Panc1 (cell line): Measurements from ENCODE around the gene DCLK2. TPM values are rescaled to one million over a fixed set of nuclear protein-coding genes. Genes with fewer than 3 reads are reported as not detected.

Source experiments
- ATAC-seq: fragments of 200-7000 bp; cut with Tn5 transposase; 2 replicates; pipeline ENCODE4 v1.9.1; 2020; ENCODE audit warnings: mild to moderate bottlenecking, moderate library complexity
- BruUV-seq: library from RNA; stranded (reverse); fragments of 400-500 nt; replicated peaks from 2 replicates; lab custom pipeline; 2021; lab: Mats Ljungman, UMichigan
- CTCF ChIA-PET: fragments of 300-600 bp; sonication (Branson Sonifier 250); formaldehyde crosslinking; loops from one replicate; lab custom pipeline; 2022; ENCODE audit warnings: antibody characterized with exemption; lab: Charles Lee
- POLR2A ChIA-PET: fragments of 300-600 bp; sonication (Branson Sonifier 250); formaldehyde crosslinking; loops from one replicate; lab custom pipeline; 2022; ENCODE audit warnings: antibody characterized with exemption; lab: Charles Lee
- DNase-seq: peaks from one replicate; pipeline ENCODE4 v3.0.0-alpha.2; 2010; ENCODE audit warnings: low read depth, low spot score
- H3K27ac ChIP-seq: 2 replicates; pipeline ENCODE4 v1.5.1; 2011; ENCODE audit warnings: mild to moderate bottlenecking, low read length, inconsistent platforms
- H3K27me3 ChIP-seq: fragments of 200-500 bp; sonication (Bioruptor generic); 2 replicates; pipeline ENCODE4 v1.6.0; 2014; ENCODE audit warnings: low read length, inconsistent platforms; ENCODE audit not compliant: control insufficient read depth, insufficient read depth
- H3K36me3 ChIP-seq: fragments of 200-500 bp; sonication (Bioruptor generic); 2 replicates; pipeline ENCODE4 v1.5.1; 2014; ENCODE audit warnings: inconsistent platforms, mild to moderate bottlenecking, low read length, moderate library complexity; ENCODE audit not compliant: control insufficient read depth, insufficient read depth
- H3K4me1 ChIP-seq: 2 replicates; pipeline ENCODE4 v1.5.1; 2011; ENCODE audit warnings: inconsistent platforms, mild to moderate bottlenecking, low read length, moderate library complexity; ENCODE audit not compliant: control insufficient read depth, insufficient read depth
- H3K4me3 ChIP-seq, 2 experiments: 2 replicates each; pipeline ENCODE4 v1.5.1; 2011 to 2012; ENCODE audit warnings: low read depth in 2 of 2, low read length in 2 of 2, mild to moderate bottlenecking in 2 of 2, inconsistent platforms in 1 of 2, moderate library complexity in 1 of 2
- H3K9me3 ChIP-seq: fragments of 200-500 bp; sonication (Bioruptor generic); 2 replicates; pipeline ENCODE4 v1.5.1; 2014; ENCODE audit warnings: low read depth, mild to moderate bottlenecking, inconsistent platforms, low read length, moderate library complexity; ENCODE audit not compliant: control insufficient read depth, insufficient read depth
- CTCF ChIP-seq: fragments of 450-650 bp; IDR thresholded peaks from 2 replicates; pipeline ENCODE4 v1.5.1; 2017; ENCODE audit warnings: mild to moderate bottlenecking
- POLR2AphosphoS5 ChIP-seq: IDR thresholded peaks from 2 replicates; pipeline ENCODE4 v1.6.1; 2012; ENCODE audit warnings: mild to moderate bottlenecking, low read depth, low read length, moderate library complexity
- REST ChIP-seq, 2 experiments: IDR thresholded peaks; 2 replicates each; pipeline ENCODE4 v1.6.1; 2011 to 2012; ENCODE audit warnings: low read depth in 2 of 2, control low read depth in 1 of 2, low read length in 1 of 2, mild to moderate bottlenecking in 1 of 2, moderate library complexity in 1 of 2; ENCODE audit not compliant: insufficient read depth in 1 of 2
- SIN3A ChIP-seq: IDR thresholded peaks from 2 replicates; pipeline ENCODE4 v1.6.1; 2012; ENCODE audit warnings: low read depth, mild to moderate bottlenecking, low read length, moderate library complexity, borderline replicate concordance; ENCODE audit not compliant: insufficient read depth
- TCF7L2 ChIP-seq: IDR thresholded peaks from 2 replicates; pipeline ENCODE4 v1.6.1; 2011; ENCODE audit warnings: mild to moderate bottlenecking, low read depth, low read length, inconsistent platforms
- in situ Hi-C: cut with HindIII; loops from 2 replicates; pipeline ENCODE4 v1.10.0; 2016; ENCODE audit warnings: low sequenced_read_pairs, low pct_unique_long_range_greater_than_20kb
- intact Hi-C: fragments of 100-400 bp; cut with micrococcal nuclease; formaldehyde crosslinking; loops from one replicate; pipeline ENCODE4 v1.10.0; 2022; ENCODE audit not compliant: unreplicated experiment
- total RNA-seq: library from RNA; stranded (reverse); gene quantifications from one replicate; pipeline ENCODE4 v1.2.1, GENCODE V29; 2021; ENCODE audit not compliant: unreplicated experiment

DCLK2 gene
- total RNA-seq, 1 experiment from 2014 or later = 9.5 TPM

GRCh38 chr4:150236626-150237025, 158.4 kb downstream of the DCLK2 start:
- intact Hi-C loops = no loop called here
- no peaks in the 10 kb centered on the region; the same call in 1 of the 2 replicates for H3K36me3 ChIP-seq
- DNase-seq (no peak), ATAC-seq (peak; percentile 75)
- H3K4me1 ChIP-seq = peaks cover 36% of the 10 kb centered on the region
- in situ Hi-C loops = no loop called here
- H3K27ac ChIP-seq = peak overlapping the region; percentile 93
- no peak overlapping the region for H3K4me3 ChIP-seq
- ChIA-PET POLR2A (no interaction called here), CTCF (no interaction called here)
- no peaks in the 10 kb centered on the region for H3K27me3 ChIP-seq
- H3K9me3 ChIP-seq = no peaks in the 10 kb centered on the region
- no peak for TF ChIP-seq TCF7L2
- no peak for TF ChIP-seq SIN3A
- no peak for TF ChIP-seq POLR2AphosphoS5
- TF ChIP-seq REST (IDR thresholded peaks at IDR 0.05; ENCODE audit: insufficient read depth in 1 of 2, low read depth in 2 of 2, low read length in 1 of 2) = no peak
- TF ChIP-seq CTCF = no peak
- no TSS peak for BruUV-seq

GRCh38 chr4:150237110-150237872, 159.0 kb downstream of the DCLK2 start:
- ATAC-seq = peak; percentile 89
- POLR2A ChIA-PET = no interaction called here
- Histone ChIP-seq H3K27me3 (no peaks in the 10 kb centered on the region), H3K9me3 (no peaks in the 10 kb centered on the region), H3K4me3 (no peak overlapping the region; a peak in 1 of 4 replicates), H3K4me1 (peaks cover 33% of the 10 kb centered on the region), H3K27ac (peak overlapping the region; percentile 93), H3K36me3 (no peaks in the 10 kb centered on the region; the same call in 1 of the 2 replicates)
- CTCF ChIA-PET = no interaction called here
- peak; percentile 80 for DNase-seq
- intact Hi-C loops (no loop called here), in situ Hi-C loops (no loop called here)
- no TSS peak for BruUV-seq
- TF ChIP-seq SIN3A = no peak
- TF ChIP-seq CTCF = no peak
- TF ChIP-seq TCF7L2 = no peak
- TF ChIP-seq POLR2AphosphoS5 = no peak
- no peak for TF ChIP-seq REST (IDR thresholded peaks at IDR 0.05; ENCODE audit: insufficient read depth in 1 of 2, low read depth in 2 of 2, low read length in 1 of 2)
